ENCODE data around the gene PPP1R14B.

The PPP1R14B gene

DNA sequence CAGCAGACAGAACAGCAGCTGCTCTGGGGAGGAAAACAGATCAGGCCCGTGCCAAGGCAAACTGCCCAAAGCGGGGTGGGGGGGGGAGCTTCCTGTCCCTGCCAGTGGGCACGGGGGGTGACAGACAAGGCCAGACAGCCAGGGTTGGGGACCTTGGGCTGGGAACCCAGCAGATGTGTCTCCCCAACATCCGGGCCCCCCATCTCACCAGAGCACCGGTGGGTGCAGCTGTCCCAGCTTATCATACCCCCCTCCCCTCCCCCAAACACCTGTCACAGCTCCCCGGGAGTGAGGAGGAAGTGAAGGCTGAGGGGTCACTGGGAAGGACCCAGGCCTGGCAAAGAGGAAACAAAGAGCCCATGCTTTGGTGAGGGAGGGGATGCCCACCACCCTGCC is 1.3 kb downstream of the PPP1R14B start:
- peak; percentile 59 for DNase-seq

DNA sequence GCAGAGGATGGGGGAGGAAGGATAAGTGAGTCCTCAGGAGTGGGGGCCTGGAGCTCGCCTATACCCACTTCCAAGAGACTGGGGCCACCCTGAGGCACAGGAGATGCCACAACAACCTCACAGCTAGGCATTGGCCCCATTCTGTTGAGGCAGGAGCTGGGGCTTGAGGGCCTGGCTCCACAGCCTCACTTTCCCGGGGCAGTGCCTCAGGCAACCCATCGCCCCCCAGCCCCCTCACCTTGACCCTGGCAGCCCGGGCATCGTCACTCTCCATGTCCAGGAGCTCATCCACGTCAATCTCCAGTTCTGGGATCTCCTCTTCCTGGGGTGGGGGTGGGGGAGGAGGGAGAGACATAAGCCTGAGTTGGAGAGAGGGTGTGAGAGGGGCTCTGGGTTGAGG is 1.8 kb downstream of the PPP1R14B start:
- DNase-seq, result no peak

DNA sequence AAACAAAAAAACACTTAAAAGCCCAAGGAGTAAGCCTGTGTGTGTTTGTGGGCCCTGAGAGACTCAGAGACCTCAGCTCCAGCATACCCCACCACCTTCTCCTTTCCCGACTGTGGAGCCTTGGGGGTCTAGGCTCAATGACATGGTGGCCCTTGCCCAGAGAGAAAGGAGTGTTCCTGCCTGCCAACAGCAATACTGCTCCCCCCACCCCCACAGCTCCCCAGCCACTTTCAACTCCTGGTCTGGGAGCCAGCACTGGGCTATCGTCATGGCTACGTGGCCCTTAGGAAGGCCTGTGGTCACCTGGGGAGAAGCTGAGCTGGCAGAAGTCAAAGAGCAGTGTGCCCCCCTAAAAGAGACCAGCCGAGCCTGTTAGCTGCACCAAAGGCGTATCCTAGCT is 2.6 kb downstream of the PPP1R14B start:
- DNase-seq, result no peak

DNA sequence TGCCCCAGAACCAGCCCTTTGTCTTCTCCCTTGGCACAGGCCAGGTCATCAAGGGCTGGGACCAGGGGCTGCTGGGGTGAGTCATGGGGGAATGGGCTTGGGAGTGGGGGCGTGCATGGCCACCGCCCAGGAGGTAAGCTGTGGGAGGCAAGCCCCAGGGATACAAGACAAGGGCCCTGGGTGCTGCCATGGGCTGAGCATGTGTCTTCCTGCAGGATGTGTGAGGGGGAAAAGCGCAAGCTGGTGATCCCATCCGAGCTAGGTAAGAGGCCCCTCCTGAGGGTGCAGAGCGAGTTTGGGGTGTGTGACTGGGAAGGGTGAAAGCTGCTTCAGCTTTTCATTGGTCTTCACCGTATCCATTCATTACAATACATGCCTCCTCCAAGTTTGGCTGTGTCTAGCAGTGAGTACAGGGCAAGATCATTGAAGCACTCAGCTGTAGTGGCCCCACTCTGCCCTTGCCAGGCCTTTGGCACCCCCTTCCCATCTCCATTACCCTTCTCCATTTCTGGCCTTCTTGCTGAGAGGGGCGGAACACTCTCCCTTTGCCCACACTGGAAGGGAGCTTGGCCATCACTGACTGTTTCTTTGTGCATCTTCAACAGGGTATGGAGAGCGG is 3.4 kb downstream of the PPP1R14B start:
- DNase-seq, result no peak

DNA sequence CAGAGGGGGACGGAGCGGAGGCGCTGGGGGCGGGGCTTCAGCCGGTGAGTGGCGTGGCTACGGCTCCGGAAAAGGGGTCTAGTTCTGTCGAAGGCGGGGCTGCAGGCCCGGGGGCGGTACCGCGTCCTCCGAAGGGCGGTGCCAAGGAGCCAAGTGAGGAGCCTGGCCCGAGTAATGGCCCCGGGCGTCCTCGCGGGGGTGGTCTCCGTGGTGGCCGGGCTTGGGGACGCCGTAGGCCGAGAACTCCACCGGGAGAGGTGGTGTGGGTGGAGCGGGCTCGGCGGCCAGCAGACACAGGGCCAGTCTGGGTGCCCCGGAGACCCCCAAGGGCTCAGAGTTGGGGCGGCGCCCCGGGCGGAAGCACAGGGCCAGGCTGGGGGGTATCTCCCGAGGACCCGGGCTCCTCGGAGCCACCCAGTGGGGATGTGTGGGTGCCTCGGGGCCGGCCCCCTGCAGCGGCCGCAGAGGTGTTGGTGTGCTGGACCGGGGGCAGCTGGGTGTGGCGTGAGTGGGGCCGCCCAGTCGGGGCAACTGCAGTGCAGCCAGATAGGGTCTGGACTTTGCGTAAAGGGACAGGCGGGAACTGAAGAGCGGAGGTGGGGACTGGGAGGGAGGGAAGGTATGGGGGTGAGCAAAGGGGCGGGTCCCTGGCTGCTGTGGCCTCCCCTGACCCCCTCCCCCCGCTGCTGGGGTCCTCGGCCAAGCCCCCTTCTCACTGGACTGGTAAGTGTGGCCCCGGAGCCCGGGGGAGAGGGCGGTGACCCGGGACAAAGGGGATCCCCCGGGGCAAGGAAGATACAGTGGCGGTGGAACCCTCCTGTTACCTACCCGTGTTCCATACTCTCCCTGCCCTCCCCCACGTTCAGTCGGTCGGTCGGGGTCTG is 5.0 kb downstream of the PPP1R14B start:
- DNase-seq, result no peak

DNA sequence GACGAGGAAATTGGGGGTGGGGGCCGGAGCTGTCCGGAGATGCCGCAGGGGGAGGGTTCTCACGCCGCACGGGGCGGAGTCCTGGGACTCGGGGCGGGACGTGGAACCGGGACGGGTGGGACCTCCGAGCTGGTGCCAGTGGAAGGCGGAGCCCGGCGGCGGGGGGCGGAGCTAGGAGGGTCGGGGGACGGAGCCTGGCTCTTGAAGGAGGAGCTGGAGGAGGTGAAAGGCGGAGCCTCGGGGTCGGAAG is 5.6 kb downstream of the PPP1R14B start:
- peak; percentile 100 for DNase-seq

DNA sequence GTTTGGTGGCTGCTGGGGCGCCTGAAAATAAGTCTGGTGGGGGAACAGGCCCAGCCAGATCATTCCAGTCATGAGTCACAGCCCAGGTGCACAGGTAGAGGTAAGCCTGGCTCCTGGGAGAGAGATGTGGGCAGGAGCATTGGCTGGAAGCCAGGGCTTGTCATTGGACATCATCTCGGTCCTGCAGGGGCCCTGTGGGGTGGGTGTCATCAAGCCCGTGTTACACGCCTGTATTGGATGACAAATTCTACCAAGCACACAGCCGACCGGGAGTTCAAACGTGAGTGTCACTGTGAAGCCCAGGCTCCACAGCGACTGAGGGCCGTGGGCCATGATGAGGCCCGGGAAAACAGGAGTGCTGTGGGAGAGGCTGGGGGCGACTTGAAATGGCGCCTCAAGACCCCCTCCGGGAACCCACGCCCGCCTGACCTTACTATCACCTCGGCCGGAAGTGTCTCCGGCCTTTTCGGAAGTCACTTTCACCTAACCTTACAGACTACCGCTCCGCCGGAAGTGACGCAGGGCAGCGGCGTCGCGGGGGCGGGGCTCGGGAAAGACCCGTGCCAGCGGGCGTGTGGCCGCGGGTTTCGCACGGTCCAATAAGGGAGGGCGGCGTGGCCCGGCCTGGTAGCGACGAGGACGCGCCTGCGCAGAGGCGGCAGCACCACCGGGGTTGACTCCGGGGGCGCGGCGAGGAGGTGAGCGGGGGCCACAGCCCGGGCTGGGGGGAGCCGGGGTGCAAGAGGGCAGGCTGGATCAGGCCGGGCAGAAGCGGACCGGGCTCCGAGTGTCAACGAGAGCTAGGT is 6.1 kb downstream of the PPP1R14B start, which contains the start of gene FKBP2:
Gene FKBP2, plus strand, starts transcription at position 661 of the 806 bp plus-strand sequence. CDS start 1,293 bp downstream, outside the sequence.
- peak; percentile 99 for DNase-seq

DNA sequence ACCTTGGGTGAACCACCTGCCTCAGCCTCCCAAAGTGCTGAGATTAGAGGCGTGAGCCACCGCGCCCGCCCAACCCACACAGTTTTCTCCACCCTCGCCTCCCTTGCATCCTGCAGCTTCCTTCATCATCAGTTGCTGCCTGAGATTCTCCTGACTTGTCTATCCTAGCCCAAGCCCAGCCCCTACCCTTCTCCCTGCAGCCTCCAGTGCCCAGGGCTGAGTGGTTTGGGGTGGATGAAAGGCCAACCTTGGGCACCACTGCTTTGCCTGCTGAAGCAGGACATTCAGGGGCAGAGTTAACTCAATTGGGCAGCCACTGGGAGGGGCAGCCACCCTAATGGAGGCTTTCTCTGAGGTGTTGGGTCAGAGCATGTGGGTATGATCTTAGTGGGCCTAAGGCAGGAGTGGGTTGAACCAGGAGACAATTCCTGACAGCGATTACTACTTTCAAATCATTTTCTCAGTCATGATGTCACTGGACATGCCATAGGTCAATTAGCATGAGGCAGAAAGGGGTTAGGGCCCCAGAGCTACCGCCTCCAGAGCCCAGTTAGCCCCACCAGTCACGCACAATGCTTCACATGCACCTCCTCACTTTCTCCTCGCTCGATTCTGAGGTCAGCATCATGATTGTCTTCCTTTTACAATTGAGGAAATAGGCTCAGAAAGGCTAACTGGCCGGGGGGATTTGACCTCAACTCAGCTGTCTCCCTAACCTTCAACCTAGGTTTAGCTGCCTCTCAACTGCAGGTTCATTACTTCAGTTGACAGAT is 6.9 kb downstream of the PPP1R14B start:
- DNase-seq, result no peak

DNA sequence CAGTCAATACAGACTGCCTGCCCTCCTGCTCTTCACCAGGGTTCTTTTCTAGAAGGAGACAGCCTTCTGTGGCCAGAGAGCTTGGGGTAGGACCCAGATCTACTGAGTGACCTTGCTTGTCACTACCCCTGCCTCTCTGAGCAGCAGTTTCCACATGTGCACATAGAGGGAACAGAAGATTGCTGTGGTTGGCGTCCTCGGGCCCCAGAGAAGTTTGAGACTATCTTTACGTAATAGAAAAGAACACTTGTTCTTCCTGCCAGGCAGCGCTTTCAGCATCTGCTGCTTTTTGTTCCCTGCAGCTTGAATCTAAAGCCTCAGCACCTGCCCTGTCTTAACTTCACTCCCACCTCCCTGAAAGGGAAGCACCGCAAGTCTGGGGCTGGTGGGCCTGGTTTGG is 7.7 kb downstream of the PPP1R14B start:
- DNase-seq, result no peak

DNA sequence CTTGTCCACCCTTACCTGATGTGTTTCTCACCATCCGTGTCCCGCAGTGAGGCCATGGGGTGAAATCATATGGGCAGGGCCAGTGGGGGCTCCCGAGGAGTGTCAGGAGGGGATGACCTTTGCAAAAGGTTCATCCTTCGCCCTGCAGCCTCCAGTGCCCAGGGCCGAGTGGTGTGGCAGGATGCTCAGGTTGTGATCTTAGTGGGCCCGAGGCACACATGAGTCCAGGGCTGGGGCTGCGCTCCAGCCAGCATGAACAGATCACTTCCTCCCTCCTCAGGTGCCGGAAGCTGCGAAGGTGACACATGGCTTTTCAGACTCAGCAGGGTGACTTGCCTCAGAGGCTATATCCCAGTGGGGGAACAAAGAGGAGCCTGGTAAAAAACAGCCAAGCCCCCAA is 8.7 kb downstream of the PPP1R14B start:
- DNase-seq, result no peak

DNA sequence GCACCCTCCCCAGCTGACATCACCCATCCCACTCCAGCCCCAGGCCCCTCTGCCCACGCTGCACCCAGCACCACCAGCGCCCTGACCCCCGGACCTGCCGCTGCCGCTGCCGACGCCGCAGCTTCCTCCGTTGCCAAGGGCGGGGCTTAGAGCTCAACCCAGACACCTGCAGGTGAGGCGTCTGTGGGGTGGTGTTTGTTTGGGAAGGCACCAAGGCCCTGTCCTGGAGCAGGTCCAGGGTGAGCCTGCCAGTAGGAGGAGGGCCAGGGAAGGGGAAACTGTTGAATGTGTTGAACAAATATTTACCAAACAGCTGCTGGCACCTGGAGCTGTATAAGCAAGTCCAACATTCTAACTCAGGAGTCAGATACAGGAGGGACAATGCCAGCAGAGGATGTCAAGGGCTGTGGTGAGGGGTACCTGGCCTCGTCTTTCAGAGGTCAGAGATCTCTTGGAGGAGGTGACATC is 9.2 kb downstream of the PPP1R14B start:
- no peak for DNase-seq

DNA sequence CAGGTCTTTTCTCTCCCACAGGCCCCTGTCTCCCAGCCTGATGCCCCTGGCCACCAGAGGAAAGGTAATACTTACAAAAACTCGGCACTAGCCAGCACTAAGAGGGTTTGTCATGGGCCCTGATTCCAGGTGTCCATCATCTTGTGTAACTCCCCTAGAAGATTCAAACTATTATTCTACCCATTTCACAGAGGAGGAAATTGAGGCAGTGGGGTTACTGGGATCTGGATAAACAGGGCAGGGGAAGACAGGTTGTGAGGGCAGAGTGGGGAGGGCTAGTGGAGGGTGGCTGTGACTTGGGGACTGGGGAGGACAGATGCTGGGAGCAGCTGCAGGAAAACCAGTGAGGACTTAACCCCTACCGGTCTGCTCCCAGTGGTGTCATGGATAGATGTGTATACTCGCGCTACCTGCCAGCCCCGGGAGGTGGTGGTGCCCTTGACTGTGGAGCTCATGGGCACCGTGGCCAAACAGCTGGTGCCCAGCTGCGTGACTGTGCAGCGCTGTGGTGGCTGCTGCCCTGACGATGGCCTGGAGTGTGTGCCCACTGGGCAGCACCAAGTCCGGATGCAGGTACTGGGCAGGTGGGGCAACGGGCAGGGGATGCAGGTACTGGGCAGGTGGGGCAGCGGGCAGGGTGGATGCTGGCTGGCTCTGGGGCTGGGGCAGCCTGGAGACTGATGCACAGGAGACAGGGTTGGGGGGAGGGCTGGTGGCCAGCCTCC is 11.1 kb downstream of the PPP1R14B start:
- no peak for DNase-seq

DNA sequence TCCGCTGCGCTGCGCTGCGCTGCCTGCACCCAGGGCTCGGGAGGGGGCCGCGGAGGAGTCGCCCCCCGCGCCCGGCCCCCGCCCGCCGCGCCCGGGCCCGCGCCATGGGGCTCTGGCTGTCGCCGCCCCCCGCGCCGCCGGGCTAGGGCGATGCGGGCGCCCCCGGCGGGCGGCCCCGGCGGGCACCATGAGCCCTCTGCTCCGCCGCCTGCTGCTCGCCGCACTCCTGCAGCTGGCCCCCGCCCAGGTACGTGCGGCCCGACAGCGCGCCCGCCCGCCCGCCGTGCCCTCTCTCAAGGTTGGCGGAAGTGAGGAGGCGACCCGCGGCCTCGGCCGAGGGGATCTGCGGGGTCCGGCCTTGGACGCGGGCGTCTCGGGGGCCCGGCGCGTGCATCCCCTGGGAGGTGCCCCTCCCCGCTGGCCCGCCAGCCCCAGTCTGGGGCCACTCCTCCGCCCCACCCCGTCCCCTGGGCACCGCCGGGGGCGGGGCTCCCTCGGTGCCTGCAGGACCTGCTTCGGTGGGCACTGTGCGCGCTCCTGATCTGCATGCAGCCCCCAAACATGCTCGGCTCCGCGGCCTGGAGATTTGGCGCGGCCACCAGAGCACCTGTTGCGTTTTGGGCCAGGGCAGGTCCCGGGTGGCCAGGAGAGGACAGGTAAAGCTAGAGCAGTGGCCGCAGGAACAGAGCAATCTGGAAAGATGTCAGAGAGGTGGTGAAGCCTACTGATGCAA is 11.9 kb downstream of the PPP1R14B start:
- peak; percentile 51 for DNase-seq

DNA sequence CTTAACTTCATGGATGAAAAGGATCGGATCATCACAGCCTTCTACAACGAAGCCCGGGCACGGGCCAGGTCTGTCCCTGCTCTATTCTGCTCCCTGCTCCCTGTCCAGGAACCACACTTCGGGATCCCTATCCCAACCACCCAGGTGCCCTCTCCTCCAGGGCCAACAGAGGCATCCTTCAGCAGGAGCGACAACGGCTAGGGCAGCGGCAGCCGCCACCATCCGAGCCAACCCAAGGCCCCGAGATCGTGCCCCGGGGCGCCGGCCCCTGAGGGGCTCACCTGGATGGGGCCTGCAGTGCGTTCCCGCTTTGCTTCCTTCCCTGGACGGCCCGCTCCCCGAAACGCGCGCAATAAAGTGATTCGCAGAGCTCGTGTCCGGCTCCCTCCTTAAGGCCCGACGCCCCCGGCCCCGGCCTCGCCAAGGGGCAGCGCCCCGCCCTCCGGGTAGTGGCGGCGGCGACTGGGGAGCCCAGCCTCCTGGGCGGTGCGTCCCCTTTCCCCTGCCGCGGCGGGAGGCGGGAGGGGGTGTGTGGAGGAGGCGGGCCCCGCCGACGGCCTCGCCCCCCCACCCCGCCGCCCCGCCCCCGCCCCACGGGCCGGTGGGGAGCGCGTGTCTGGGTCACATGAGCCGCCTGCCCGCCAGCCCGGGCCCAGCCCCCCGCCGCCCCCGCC is 12.7 kb downstream of the PPP1R14B start, which contains the start of gene VEGFB:
Gene VEGFB, plus strand, starts transcription at position 672 of the 674 bp plus-strand sequence. CDS start 250 bp downstream, outside the sequence.
- DNase-seq, result peak; percentile 82

DNA sequence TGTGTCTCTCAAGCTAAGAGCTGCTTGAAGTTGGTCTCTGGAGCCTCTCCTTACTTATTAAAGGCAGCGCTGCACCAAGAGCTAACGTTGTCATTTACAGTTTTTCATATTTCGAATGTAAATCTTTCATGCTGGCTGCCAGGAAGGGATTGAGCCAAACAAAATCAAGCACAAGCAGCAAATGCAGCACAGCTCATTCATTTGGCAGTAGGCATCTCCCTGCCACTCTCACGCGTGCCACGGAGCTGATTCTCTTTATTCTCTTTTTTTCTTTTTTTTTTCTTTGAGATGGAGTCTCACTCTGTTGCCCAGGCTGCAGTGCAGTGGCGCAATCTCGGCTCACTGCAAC is 13.8 kb downstream of the PPP1R14B start:
- DNase-seq, result no peak

DNA sequence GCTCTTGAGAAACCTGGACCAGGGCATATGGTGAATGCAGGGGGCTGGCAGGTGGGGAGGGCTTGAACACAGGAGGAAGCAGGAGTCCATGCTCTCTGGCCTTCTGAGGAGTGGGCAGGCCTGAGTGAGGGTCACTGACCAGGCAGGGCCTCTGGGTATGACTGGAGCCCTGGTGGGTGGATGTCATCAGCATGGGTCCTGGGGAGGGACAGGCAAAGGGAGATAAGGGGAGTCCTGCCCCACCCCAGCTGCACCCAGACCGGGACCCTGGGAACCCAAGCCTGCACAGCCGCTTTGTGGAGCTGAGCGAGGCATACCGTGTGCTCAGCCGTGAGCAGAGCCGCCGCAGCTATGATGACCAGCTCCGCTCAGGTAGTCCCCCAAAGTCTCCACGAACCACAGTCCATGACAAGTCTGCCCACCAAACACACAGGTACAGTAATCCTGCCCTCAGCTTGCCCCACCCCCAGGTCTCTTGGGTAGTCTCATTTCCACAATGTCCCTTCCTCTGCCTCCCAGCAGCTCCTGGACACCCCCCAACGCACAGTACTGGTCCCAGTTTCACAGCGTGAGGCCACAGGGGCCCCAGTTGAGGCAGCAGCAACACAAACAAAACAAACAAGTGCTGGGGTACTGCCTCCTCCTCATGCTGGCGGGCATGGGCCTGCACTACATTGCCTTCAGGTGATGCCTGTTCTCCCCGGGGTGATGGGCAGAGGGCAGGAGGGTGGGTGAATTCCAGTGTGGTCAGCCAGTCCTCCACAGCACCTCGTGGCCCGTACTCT is 14.4 kb downstream of the PPP1R14B start:
- no peak for DNase-seq

DNA sequence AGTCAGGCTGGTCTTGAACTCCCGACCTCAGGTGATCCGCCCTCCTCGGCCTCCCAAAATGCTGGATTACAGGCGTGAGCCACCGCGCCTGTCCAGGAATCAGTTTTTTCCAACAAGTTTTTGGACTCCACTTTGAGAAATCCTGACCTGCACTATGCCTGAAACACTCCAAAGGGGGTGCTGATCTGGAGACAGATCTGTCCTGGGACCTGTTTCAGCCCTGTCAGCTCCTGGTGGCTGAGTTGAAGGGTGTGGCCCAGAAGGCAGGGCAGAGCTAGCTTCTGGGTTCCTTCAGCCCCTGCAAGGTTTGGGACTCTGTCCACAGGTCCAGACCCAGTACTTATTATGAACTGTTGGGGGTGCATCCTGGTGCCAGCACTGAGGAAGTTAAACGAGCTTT is 15.2 kb downstream of the PPP1R14B start:
- no peak for DNase-seq

DNA sequence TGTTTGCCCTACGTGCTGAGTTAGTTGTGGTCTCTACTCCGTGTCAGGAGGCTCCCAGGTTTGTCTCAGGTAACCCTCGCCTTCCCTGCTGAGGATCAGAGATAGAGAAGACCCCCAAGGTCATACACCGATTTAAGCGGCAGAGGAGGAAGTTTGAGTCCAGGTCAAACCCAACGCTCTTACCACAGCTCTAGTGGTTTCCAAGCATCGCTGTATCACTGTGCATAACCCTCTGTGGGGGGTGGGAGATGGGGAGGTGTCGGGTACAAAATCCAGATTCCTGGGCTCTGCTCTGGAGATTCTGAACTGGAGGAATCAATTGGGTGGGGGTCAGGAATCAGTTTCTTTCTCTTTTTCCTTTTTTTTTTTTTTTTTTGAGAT is 15.8 kb downstream of the PPP1R14B start:
- DNase-seq, result no peak

DNA sequence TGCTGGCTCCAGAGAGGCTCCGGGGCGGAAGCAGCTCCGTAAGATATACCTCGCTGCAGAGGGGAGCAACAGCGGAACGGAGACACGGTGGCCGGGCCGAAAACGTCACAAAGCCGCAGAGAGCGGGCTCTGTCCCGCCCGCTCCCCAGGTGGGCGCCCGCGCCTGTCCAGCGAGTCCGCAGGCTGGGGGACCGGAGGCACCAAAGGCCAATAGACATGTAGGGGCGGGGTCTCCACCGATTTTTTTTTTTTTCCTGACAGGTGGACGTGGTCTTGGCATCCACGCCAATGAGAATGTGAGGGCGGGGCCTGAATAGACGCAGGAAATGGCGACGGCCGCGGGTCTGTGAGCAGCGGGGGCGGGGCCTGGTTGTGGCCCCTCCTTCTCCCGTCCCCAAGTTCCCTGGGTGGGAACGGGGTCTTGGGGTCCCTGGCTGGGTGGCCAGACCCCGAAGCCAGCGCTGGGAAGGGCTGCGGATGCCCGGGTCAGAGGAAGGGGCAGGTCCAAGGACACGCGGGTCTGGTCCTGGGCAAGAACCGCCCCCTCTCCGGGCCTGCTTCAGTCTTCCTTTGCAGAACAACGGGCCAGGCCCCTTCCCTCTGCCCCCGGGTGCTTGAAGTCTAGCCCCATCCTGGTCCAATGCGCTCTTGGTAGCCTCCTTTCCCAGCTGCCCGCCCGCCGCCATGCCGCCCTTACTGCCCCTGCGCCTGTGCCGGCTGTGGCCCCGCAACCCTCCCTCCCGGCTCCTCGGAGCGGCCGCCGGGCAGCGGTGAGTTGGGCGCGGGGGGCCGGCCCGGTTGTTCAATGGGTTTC is 16.4 kb downstream of the PPP1R14B start, which contains the start of gene DNAJC4:
Gene DNAJC4, plus strand, starts transcription at position 378 of the 814 bp plus-strand sequence. Its CDS starts 307 bp downstream, at position 685.
- DNase-seq, result peak; percentile 91

Measured in CD4-positive, alpha-beta T cell treated with Interleukin-10 for 1 hour (primary cell).